Activated effector memory CD4-positive, alpha-beta T cell treated with anti-CD3 and anti-CD28 coated beads, Interleukin-2, amount 50 U/mL, for 16 hours (primary cell): ENCODE data around the gene GCLM.
"Not testable (repeated sequence)": the region's sequence is repeated elsewhere in the genome, so short reads cannot be mapped to it uniquely, and the experiment has no call there.

Experiments used
- DNase-seq: peaks from one replicate; pipeline ENCODE4 v3.0.0-alpha.2; 2020

Gene GCLM, protein sequence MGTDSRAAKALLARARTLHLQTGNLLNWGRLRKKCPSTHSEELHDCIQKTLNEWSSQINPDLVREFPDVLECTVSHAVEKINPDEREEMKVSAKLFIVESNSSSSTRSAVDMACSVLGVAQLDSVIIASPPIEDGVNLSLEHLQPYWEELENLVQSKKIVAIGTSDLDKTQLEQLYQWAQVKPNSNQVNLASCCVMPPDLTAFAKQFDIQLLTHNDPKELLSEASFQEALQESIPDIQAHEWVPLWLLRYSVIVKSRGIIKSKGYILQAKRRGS

DNA sequence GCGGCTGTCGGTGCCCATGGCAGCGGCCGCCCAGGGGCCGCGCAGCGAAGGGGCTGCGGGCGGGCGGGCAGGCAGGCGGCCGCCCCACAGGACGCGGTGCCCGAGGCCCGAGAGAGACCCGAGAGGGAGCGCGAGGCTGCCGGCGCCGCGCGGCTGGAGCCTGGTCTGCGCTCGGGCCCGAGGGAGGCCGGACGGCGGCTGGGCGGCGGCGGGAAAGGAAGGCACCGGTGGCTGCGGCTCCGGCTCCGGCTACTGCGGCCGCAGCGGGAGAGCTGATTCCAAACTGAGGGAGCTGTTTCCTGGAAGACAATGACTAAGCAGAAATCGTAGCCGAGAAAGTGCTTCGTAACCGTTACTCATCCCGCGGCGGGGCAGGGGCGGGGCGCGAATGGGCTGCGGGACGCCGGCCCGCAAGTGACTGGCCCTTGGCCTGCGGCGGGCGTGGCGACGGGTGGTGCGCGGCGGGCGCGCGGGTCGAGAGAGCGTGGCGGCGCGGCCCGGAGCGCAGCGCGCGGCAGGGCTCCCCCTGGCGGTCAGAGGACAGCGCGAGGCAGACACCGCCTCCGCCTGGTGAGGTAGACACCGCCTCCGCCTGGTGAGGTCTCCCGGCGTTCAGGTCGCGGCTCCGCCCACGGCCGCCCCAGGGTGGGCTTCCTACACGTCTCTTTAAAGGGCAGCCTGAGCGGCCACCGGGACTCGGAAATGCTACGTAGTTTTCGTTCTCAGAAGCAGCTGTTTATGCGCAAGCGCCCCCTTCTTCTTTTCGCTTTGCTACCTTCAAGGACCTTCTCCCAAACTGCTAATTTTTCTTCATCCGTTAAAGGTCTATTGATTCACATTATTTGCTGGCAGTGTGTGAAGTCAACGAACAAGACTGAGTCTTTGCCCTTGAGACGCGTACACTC is at the start of gene GCLM:
GCLM (minus strand) TSS at position 285 of the 905 bp plus-strand sequence; CDS start at position 18, 267 bp downstream.
- peak; percentile 97 for DNase-seq

DNA sequence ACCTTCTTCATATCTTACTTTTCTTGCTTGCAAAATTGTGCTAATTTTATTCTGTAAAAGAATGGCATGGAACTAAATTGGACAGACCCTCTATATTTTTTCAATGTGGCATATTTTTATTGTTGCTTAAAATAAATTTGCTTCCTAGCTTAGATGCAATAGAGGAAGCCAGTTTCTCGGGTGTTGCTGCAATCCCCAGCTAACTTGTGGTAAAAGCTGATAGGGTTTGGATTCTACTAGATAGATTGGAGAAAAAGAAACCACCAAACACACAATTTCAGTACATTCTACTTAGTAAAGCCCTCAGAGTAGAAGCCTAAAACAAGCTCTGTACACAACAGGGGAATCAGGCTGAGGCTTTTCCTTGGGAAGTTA is 49.5 kb upstream of the GCLM start:
- DNase-seq: no peak

DNA sequence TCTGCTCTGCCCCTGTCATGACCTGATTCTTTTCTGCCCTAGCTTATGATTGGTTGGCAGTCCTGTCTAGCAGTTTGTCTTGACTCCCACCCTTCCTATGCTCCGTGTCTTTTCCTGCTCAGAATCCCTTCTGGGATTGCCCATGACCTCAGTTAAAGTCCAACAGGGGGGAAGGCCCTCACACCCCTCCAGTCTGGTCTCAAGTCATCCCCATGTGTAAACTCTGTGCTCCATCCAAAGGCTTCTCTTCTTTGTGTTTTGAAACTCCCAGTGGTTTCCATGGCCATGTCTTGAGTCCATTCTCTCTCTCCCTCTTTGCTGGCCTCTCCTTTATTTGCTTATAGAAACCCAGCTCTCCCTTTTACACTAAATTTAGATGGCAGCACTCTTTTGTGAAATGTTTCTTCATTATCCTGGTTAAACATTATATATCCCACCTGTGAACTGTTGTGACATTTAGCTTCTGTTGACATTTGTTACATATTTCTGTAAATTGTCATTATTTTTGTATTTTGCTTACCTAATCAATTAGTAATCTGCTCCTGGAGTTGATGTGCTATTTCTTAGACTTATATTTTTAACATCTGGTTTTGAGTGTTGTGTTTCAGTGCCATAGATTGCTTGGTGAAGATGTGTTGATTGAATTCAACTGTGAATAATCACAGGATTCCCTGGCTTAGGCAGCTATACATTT is 48.9 kb upstream of the GCLM start:
- DNase-seq: no peak

DNA sequence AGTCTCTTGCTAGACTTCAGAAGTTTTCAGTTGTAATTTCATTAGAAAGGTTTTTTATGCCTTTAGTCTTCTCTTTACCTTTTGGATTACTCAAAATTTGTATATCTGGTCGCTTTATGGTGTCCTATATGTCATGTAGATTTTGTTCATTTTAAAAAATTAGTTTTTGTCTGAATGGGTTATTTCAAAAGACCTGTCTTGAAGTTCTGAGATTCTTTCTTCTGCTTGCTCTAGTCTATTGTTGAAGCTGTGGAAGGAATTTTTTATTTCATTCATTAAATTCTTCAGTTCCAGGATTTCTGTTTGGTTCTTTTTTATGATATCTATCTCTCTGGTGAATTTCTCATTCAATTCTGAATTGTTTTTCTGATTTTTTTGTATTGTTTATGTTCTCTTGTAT is 46.5 kb upstream of the GCLM start:
- DNase-seq: no peak

DNA sequence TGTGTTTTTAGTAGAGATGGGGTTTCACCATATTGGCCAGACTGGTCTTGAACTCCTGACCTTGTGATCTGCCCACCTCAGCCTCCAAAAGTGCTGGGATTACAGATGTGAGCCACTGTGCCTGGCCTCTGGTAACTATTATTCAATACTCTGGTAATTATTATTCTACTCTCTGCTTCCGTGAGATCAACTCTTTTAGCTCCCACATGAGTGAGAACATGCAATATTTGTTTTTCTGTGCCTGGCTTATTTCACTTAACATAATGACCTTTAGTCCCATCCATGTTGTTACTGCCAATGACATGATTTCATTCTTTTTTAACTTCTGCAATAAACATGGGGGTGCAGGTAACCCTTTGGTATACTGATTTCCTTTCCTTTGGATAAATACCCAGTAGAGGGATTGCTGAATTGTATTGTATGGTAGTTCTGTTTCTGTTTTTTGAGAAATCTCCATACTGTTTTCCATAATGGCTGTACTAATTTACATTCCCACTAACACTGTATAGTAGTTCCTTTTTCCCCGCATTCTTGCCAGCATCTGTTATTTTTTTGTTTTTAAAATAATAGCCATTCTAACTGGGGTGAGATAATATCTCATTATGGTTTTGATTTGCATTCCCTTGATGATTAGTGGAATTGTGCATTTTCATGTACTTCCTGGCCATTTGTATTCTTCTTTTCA is 37.9 kb upstream of the GCLM start:
- DNase-seq: not testable (repeated sequence)

DNA sequence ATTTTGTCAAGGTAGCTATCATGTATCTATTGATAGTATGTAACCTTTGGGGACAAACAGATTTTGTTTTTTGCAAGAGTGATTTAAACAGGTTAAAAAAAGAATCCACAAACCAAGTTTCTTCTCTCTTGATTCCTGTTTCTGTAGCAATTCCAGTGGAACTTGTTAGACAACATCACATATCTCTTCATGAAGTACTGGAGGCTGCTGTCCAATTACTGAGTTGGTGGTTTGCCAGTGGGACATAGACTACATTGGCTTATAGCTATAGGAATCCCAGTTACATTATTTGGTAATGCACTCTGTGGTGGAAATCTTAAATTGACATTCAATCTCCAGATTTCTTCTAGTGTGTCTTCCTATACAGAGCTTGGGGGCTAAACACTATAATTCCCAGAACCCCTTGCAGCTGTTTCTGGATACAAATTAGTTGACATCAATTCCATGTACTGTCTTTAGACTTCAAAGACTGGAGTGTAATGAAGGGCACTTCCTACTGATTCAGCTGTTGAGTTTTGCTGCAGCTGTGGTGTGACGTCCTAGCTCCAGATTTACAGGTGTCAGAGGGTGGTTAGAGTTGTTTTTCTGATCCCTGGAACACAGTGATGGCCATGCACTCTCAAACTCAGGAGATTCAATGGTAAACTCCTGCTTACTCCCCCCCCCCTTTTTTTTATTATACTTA is 29.4 kb upstream of the GCLM start:
- DNase-seq: no peak

DNA sequence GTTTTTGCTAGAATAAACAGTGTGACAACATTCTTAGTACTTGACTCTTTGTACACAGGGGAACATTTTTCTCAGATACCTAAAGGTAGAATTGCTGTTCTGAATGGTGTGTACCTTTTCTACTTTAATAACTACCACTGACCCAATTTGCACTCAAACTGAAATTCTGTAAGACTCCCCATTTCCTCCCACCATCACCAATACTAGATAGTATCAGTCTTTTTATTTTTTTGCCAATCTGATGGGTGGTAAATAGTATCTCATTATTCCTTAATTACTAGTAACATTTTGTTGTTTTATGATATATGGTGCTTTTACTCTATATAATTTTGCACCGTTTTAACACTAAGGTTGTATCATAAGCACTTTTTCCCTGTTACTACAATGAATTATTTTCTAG is 28.8 kb upstream of the GCLM start:
- DNase-seq: no peak

DNA sequence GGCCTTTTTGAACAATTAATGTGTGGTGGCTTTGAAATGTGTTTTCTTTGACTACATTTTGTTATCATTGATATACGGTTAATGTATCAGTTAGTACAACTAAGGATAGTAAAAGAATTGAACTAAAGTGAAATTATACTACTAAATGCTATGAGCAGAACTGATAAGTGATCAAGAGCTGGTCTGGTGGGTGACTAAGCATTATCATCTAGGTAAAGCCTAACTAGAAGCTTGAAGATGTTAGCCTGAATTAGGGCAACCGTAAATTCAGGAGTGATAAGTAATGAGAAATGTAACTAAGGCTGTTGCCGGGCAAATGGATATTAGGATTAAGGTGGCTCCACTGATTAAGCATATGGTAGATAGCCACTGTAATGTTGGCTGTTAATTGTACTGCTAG is 16.0 kb upstream of the GCLM start:
- DNase-seq: no peak

DNA sequence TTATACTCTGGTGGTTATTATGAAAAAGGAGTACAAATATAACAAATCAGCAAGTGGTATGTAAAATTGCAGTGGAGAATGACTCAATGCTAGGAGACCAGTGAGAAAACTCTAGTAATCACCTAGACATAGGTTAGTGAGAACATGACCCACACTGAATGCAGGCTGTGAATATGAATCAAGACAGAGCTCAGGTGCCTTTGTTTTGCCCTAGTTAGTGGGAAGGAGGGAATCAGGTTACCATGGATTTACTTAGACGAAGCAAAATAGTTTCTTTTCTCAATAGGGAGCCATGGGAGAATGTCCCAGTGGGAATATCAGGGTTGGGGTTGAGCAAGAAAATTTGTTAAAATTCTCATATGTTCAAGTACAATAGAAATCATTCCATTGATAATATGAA is 10.6 kb upstream of the GCLM start:
- no peak for DNase-seq

DNA sequence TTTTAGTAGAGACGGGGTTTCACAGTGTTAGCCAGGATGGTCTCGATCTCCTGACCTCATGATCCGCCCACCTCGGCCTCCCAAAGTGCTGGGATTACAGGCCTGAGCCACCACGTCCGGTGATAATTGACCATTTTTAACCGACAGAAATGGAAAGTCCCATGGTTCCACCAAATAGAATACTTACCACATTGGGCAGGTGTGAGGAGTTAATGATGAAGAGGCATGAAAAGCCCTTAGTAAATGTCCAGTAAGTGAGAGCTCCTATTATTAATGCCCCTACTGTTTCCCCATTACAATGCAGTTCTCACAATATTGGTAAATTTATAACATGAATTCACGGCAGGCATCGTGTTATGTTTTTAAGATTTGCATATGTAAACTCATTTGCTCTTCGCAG is 8.1 kb upstream of the GCLM start:
- DNase-seq: no peak

DNA sequence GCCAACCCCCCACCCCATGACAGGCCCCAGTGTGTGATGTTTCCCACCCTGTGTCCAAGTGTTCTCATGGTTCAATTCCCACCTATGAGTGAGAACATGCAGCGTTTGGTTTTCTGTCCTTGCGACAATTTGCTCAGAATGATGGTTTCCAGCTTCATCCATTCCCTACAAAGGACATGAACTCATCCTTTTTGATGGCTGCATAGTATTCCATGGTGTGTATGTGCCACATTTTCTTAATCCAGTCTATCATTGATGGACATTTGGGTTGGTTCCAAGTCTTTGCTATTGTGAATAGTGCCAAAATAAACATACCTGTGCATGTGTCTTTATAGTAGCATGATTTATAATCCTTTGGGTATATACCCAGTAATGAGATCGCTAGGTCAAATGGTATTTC is 1.6 kb upstream of the GCLM start:
- not testable (repeated sequence) for DNase-seq

DNA sequence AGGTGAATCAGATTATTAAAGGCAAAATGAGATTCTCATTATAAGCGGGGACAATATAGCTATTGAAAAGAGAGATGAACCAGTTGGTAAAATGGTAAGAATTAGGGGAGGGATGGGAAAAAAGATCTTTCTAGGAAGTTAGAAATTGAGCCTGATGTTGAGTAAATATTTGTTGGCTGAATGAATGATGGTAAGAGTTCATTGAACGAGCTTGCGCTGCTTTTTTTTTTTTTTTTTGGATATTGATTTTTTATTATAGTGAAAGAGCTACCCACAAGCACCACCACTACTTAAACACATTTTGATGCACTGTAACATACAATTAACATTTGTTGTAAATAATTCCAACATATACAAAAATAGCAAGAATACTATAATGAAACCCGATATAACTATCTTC is 1.1 kb upstream of the GCLM start:
- no peak for DNase-seq

DNA sequence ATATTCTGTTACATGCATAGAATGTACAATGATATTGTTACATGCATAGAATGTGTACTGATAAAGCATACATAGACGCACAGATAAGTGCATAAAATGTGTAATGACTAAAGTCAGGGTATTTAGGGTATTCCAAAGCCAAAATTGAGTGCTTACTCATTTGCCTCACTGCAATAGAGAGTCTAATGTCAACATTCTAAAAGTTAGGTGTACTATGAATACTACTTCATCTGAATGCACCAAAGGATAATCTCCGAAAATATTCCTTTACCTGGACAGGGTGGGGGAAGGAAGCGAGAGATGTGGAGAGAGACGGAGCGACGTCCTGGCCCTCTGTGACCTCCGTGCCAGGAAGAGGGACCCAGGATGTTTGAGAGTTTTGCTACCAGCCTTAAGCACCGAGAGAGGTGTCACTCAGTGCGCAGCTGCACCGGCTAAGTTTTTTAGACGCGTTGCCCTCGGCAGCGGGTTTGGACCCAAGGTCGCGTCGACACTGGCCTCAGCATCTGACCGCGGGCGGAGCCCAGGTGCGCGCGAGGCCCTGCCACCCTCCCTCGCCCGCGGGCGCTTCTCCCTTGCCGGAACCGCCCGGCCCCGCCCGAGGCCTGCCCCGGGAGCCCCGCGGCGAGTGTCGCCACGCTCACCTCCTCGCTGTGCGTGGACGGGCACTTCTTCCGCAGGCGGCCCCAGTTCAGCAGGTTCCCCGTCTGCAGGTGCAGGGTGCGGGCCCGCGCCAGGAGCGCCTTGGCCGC is 660 bp downstream of the GCLM start:
- peak; percentile 84 for DNase-seq

DNA sequence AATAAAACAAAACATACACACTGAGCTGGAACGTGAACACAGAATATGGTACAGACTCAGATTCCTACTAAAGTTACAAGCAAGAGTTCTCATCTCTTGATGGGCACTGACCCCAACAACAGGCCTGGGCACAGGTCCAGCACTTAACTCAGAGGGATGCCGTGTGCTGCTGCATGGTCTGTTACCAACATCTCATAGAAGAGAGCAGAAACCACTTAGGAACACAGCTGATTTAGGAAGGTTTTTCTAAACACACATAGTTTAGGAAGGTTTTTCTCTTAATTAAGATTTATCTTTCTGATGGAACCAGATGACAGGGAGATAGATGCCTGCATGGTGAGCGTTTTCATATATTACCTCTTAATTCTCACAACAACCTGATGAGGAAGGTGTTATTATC is 1.5 kb downstream of the GCLM start:
- DNase-seq: no peak

DNA sequence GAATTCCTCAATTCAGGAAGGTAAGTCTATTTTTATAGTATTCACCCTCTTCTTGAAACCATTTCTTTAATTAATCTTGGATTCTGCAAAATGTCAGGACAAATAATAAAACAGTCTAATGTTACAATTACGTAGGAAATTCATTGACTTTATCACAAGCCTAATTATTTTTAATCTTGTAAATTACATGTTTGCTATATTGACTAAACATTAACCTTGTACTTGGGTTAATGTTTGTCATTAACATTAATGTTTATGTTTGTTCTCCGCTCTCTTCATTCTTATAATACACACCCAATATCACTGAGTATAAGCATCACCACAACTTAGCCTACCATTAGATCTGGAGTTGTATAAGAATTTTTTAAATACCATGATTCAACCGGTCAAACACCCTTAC is 2.8 kb downstream of the GCLM start:
- no peak for DNase-seq

DNA sequence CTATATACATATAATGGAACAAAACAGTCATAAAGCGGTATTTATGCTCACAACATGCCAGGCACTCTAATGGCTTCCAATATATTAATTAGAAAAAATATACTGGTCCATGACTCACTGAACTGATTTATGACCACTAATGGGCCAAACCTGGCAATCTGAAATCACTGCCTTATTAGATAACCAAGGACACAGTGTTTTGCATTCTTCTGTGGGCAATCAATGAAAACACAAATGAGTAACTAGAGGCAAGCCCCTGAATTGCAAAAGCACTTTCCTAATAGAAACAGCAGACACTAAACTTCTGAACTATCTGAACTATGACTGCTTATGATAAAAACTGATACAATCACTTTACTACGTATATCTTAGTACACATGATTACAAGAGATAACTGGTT is 3.5 kb downstream of the GCLM start:
- no peak for DNase-seq

DNA sequence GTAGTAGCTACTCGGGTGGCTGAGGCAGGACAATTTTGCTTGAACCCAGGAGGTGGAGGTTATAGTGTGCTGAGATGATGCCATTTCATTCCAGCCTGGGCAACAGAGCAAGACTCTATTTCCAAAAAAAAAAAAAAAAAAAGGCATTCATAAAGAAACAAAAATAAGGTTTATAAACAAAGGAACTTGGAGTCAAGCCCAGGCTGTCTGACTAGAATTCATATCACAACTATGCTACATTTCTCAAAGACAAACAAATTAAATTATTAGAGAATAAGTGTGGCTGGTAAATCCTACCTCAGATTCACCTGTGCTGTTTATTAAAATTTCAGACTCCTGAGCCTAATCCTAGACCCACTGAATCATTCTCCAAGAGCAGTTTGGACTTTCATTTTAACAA is 4.2 kb downstream of the GCLM start:
- no peak for DNase-seq

DNA sequence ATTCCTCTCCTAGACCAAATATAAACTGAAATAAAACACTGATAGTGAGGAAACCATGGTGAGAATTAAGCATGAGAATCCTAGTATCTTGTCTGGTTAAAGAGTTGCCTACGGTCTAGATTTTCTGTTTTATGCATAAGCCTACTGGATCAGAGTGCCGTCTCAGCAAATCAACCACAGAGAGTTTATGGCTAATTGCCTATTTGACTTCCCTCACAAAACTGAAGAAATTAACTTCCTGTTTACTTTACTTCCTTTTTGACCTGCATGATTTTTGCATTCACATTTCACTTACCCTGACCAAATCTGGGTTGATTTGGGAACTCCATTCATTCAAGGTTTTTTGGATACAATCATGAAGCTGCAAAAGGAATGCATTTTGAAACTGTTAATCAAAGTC is 5.0 kb downstream of the GCLM start:
- DNase-seq: no peak

DNA sequence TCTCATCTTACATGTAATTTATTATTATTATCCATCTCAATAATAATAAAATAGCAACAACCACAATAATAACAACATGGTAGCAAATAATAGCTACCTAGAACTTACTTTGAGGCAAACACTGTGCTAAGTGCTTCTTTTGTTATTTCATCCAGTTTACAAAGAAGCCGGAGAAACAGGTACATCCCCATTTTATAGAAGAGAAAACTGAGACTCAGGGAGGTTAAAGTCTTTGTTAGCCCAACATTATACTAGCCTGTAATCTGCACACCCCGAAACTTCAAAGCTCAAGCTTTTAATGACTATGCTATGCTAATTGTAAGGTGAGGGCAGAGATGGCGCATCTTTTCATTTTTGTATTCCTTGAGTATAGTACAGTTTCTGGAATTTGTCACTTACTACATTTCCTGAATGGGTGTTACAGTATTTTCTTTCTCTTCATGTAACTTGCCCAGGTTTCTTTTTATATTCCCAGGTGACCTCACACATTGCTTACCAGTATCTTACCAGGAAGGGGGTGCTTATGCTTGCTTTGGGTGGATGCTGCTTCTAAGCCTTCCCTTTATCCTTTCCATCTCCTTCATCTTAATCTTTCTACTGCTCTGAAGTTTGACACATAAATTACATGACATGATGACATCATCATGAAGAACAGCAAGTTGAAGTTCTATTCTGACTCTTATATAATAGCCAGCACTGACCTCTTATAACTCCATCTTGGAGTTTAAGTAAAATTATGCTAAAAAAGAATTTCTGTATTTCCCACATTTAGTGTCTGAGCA is 8.3 kb downstream of the GCLM start:
- no peak for DNase-seq

DNA sequence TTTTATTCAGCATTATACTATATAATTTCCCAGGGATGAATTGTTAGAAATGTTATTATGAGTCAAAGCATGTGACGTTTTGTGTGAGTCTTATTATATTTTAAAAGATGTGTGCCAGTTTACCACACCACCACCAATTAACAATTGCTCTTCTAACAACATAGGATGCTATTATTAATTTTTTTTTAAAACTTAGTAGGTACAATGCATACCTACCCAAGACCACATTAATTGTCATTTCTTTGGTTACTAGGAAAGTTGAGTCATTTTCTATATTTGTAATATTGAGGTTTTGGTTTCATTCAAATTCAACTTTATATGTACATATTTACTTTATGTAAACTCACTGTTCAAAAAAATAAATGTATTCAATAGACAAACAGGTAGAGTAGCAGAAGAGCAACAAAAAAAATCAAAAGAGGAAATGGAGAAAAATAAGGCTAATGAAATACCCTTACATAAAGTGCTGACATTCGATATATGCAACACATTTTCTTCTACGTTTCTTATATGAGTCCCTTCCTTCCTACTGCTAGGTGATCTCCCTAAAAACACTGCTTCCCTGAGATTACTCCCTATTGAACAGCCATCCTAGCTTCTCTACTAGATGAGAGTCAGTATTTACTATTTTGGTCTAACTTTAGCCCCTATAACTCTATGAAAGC is 9.6 kb downstream of the GCLM start:
- no peak for DNase-seq
